DND-41 (cell line): ENCODE results near the gene FHDC1.

Experiments
- EZH2 ChIP-seq: IDR thresholded peaks from 3 replicates; pipeline ENCODE4 v1.6.1; 2012; ENCODE audit warnings: borderline replicate concordance, low read depth, mild to moderate bottlenecking, moderate library complexity, low read length, inconsistent platforms; ENCODE audit not compliant: severe bottlenecking
- TF ChIP-seq, protein P1 (sequence below): IDR thresholded peaks from 2 replicates; pipeline ENCODE4 v1.5.1; 2012; ENCODE audit warnings: borderline replicate concordance, low read length, moderate library complexity, mild to moderate bottlenecking; ENCODE audit not compliant: poor library complexity, severe bottlenecking; ENCODE audit errors: extremely low read depth

DNA sequence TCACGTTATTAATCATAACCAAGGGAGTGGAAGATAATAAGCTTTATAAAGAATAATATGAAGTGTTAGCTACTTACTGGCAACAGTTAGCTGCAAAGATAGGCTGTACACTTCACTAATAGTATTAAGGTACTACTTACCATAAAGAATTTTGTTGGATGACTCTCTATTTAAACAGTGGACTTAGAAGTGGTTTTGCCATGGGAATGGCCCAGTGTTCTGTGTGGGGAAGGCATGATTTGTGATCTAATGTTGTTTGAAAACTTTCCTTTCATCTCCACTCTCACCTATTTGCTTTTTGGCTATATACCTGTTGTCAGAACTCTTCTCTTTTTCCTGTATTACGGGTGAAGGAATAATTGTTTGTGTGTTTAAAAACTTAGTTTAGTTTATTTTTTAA is 23.0 kb downstream of the FHDC1 start:
- TF ChIP-seq, protein P1, sequence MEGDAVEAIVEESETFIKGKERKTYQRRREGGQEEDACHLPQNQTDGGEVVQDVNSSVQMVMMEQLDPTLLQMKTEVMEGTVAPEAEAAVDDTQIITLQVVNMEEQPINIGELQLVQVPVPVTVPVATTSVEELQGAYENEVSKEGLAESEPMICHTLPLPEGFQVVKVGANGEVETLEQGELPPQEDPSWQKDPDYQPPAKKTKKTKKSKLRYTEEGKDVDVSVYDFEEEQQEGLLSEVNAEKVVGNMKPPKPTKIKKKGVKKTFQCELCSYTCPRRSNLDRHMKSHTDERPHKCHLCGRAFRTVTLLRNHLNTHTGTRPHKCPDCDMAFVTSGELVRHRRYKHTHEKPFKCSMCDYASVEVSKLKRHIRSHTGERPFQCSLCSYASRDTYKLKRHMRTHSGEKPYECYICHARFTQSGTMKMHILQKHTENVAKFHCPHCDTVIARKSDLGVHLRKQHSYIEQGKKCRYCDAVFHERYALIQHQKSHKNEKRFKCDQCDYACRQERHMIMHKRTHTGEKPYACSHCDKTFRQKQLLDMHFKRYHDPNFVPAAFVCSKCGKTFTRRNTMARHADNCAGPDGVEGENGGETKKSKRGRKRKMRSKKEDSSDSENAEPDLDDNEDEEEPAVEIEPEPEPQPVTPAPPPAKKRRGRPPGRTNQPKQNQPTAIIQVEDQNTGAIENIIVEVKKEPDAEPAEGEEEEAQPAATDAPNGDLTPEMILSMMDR: no peak
- no peak for TF ChIP-seq EZH2
